Islet precursor cell (in vitro differentiated cells): ENCODE results near the gene LTBP1.

Experiments used
- DNase-seq: peaks from one replicate; pipeline ENCODE4 v3.0.0-alpha.2; 2018

LTBP1 gene

GRCh38 chr2:33011941-33012340 is 65.2 kb downstream of the LTBP1 start:
- DNase-seq: peak; percentile 74

DNA sequence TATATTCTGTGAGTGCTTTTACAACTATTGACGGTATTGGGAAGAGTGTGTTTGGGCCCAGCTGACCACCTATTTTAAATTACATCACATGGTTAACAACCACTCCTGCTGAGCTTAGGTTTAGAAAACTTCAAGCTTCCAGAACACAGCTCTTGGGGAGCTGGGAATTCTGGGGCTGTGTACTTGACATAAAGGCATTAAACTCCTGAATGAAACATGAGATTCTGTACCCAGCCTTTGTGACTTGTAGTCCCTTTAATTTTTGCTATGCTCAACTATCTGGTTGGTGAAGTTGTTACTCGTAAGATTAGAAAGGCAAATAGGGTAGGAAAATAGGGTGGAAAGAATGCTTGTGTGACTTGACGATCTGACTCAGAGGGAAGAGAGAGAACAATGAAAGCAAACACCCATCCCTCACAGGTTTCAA is 66.9 kb downstream of the LTBP1 start:
- DNase-seq: no peak

DNA sequence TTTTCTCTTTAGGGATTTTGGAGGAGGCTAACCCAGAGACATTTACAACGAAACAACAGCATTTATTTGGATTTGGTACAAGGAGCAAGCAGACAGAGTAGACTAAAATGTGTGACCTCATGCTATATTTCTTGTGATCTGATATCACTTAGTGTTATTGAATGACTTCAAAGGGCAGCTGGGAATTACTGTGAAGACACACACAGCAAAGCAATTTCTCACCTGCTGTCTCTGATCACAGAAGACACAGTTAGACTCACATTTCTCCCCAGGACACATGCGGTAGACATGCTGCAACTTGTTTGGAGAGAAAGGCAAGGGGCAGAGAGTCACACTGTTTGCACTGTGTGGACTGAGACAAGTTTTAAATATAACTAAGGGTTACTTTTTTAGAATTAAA is 67.5 kb downstream of the LTBP1 start:
- no peak for DNase-seq

DNA sequence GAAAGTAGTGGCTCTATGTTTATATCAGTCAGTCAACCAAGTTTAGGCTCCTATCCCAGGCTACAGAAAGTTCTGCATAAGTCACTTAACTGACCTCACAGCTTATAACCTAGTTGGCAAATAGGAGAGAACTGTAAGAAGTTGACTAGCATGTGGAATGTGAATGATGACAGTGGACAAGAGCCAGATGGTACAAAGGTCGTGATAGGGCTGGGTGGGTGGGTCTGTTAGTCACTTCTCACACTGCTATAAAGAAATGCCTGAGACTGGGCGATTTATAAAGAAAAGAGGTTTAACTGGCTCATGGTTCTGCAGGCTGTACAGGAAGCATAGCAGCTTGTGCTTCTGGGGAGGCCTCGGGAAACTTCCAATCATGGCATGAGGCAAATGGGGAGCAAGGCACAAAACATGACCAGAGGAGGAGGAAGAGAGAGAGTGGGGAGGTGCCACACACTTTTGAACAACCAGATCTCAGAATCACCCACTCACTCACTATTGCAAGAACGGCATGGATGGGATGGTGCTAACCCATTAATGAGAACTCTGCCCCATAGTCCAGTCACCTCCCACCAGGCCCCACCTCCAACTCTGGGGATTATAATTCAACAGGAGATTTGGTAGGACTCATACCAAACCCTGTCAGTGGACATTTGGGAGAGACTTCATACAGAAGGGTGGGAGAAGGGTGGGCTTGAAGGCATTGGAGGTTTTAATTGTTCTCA is 68.8 kb downstream of the LTBP1 start:
- no peak for DNase-seq

- no peak for DNase-seq
These were observed 71.5 kb downstream of the LTBP1 start for GRCh38 chr2:33018271-33018670.

DNA sequence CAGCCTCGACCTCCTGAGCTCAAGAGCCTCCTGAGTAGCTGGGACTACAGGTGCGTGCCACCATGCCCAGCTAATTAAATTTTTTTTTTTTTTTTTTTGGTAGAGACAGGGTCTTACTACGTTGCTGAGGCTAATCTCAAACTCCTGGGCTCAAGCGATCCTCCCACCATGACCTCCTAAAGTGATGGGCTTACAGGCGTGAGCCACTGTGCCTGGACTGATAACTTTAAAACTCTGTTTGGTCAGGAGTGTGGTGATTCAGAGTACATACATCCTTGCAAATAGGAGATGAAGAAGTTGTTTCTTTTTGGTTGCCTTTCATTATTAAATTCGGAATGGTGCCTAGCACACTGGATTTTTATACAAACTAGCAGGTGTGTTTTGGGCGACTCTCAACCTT is 73.0 kb downstream of the LTBP1 start:
- DNase-seq: no peak

- DNase-seq: no peak
These were observed 74.1 kb downstream of the LTBP1 start for GRCh38 chr2:33020883-33021282.

DNA sequence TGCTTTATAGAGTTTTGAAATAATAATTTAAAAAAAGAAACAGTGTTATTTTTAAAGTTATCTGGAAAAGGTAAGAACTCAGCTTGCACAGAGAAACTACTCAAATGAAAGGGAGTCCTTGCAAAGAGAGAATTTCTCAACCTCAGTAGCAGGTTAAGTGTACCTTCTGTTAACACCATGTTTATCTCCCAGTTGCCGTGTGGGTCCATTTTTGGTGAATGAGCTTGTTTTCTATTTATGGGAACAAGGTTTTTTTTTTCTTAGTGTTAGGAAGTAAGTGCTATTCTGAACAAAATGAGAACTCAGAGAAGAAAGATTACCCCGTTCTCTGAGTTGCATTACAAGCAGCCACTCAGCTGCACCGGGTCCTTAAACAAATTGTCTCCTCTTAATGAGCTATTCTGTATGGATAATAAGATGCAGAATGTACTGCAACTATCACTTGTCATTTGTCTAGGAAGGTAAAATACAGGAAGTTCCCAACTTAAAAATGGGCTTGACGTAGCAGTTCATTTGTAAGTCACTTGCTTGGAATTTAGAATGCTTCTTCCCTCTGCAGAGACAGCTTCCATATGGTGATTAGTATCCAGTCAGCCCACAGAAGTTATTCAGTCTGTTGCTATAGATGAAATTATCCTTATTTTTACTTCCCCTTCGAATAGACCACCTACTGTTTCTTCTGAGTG is 74.9 kb downstream of the LTBP1 start:
- no peak for DNase-seq

GRCh38 chr2:33022395-33022985 is 75.7 kb downstream of the LTBP1 start:
- DNase-seq: no peak

- no peak for DNase-seq
These were observed 76.4 kb downstream of the LTBP1 start for GRCh38 chr2:33022989-33023727.

DNA sequence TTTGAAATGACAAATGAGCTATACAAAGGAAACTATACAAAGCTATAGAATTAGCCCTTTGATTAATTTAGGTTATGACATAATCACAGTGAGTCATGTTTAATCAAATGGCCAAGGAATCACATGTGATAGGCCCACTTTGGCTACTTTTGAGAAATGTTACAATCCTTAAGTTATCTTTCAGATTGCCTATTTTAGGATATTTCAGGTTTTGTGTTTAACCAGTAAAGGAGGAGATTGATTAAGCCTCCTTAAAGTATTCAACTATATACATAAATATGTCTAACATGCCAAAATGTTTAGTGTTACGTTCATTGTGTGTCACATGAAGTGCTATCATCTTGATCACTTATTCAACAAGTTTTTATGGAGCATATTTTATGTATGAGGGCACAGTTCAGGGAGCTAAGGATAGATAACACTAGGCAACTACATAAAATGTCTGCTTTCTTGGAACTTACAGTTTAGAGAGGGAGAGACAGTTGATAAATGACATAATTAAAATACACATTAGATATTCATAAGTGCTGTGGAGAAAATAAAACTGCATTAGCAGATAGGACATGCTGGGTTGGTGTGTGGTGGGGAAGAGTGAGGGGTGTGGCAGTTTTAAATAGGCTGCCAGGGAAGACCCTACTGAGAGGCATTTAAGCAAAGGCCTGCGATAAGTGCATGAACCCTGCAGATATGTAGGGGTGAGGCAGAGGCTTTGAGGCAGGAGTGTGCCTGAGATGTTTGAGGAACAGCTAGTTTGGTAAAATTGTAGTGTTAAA is 77.2 kb downstream of the LTBP1 start:
- no peak for DNase-seq

- no peak for DNase-seq
These were observed 78.0 kb downstream of the LTBP1 start for GRCh38 chr2:33024758-33025157.

DNA sequence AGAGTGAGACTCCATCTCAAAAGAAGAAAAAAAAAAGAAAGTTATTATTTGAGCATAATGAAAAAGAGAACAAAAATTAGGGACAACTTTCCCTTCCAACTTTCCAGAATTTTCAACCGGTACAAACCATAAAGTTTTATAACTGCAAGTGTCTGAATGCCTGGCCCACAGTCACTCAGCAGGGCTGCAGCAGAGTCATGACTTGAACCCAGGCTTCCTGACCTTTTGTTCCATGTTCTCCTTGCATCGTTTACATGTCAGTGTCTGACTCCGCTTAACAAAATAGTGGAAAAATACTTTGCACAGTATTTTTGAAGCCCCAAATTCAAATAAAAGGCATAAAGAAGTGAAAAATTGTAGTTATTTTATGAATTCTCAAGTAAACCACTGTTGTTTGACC is 82.7 kb downstream of the LTBP1 start:
- no peak for DNase-seq

DNA sequence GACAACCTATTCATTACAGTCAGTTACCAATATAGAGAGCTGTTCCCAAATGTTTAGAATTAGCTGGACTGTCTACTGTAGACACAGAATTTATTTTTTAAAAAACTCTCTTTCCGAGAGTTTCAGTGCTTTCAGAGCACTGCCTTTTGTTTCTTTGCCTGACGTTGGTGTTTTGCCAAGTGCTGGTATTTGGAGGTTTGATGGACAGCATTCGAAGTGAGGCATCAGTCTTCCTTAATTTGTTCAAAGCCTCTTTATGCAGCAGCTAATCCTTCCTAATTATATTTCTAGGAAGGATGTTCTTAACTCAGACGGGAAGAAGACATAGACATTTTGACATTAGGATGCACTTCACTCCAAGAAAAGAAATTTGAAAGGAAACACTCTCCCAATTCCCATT is 83.2 kb downstream of the LTBP1 start:
- DNase-seq: no peak

GRCh38 chr2:33030326-33030725 is 83.6 kb downstream of the LTBP1 start:
- no peak for DNase-seq

GRCh38 chr2:33032245-33032644 is 85.5 kb downstream of the LTBP1 start:
- DNase-seq: no peak

DNA sequence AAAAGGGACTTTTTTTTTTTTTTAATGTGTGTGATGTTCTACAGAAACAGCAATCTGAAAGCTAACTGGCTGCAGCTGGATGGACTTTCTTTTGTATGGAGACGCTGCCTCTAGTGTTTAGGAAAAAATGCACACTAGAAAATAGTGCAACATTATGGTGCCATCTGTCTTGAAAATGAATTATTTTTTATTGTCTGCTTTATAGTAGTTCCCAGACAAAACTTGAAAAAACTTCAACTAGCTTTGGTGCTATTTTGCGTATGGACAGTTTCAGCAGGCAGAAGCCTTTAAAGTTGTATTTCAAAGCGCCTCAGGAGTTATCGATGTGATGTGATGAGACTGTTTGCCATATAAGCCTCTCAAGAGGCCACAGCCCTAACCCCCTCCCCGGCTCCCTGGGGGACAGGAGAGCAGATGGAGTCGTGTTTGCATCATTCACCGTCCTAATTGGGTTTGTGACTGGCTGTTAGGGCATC is 86.9 kb downstream of the LTBP1 start:
- DNase-seq: no peak

DNA sequence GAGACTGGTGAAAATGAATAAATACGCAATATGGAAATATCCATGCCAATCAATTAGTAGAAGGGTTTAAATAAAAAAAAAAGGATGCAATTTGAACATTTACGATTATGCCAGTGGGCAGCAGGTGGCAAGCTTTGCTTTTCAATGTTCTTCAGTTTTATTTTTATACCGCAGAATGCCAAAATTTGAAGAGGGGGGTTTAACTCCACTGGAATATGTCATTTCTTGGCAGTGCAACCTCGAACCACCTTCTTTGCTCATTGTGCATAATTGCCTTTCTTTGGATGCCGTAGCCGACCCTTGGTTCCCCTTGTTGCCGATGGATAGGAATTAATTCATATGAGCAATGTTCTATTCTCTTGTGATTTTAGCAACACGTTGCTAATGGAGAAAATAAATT is 88.0 kb downstream of the LTBP1 start:
- DNase-seq: no peak

DNA sequence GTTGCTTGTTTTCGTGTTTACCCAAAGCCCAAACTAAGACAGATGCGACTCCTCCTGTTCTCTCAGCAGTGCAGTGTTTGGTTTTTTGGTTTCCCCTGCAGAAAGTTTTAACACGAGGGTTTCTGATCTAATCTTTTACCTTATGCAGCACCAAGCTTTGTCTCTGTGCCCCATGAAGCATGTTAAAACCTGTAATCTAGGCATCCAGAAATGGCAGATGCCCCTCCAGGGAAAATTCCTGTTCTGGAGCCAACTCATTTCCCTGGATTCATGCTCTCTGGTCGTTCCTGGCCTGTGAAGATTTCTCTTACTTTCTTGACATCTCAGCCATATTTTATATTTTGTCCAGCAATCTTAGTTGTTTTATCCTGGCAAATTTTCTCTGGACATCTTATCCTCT is 91.5 kb downstream of the LTBP1 start:
- no peak for DNase-seq

DNA sequence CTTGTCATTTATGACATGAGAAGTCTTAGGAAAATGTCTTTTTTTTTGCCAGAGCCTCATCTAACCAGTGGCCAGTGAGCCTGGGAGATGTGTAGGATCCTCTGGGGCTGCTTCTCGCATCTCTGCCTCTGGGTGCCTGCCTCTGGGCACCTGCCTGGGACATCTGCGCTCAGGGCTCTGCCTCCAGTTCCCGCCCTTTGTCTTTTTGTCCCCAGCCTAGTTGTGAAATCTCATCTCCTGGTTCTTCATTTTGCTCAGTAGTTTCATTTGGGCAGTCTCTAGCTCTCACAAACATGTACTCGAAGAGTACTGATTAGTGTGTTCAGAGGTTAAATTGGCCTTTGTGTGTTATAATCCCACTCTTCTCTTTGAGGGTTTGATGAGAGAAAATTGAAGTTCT is 92.0 kb downstream of the LTBP1 start:
- DNase-seq: no peak

DNA sequence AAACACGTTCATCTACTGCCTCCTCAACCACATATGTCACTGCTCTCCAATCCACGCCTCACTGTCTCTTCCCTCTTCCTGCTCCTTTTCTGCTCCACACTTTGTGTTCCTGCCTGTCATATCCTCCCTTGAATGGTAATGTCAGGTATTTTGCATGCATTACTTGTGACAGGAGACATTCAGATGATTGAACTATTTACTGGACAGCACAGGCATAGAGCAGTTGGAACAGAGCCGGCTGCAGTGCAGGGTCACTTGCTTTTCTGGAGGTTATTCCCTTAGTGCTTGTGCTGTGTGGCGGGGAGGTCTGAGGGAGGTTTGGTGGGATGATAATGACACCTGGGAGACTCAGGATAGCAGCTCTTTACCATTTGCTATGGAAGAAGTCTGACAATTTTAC is 93.8 kb downstream of the LTBP1 start:
- no peak for DNase-seq

GRCh38 chr2:33042265-33042664 is 95.5 kb downstream of the LTBP1 start:
- no peak for DNase-seq

GRCh38 chr2:33042819-33043218 is 96.1 kb downstream of the LTBP1 start:
- no peak for DNase-seq
